K562 (cell line): ENCODE data around the gene HNRNPA2B1. TPM values are rescaled to one million over a fixed set of nuclear protein-coding genes. Genes with fewer than 3 reads are reported as not detected.

Experiments
- CREB5 ChIP-seq: fragments of 250-450 bp; sonication (Bioruptor Pico); IDR thresholded peaks from 2 replicates; pipeline ENCODE4 v1.5.0; 2020; ENCODE audit warnings: mild to moderate bottlenecking
- DMBX1 ChIP-seq: fragments of 250-450 bp; sonication (Bioruptor Pico); IDR thresholded peaks from 2 replicates; pipeline ENCODE4 v1.8.0; 2022; ENCODE audit warnings: inconsistent platforms, mild to moderate bottlenecking, moderate library complexity, borderline replicate concordance
- L3MBTL2 ChIP-seq: fragments of 450-650 bp; IDR thresholded peaks from 2 replicates; pipeline ENCODE4 v1.6.1; 2016; ENCODE audit warnings: mild to moderate bottlenecking, moderate library complexity
- MED1 ChIP-seq: sonication (generic); formaldehyde crosslinking; IDR thresholded peaks from 2 replicates; pipeline ENCODE4 v1.8.1; 2023; ENCODE audit warnings: missing genetic modification reagents, borderline replicate concordance
- TARDBP ChIP-seq: fragments of 450-650 bp; IDR thresholded peaks from 2 replicates; pipeline ENCODE4 v1.6.1; 2016
- ZBTB11 ChIP-seq, 3 experiments: fragments of 200-800 bp in 1 of 3; fragments of 250-450 bp in 1 of 3; fragments of 450-650 bp in 1 of 3; sonication (Bioruptor Pico) in 1 of 3; sonication (Bioruptor generic) in 1 of 3; formaldehyde crosslinking in 1 of 3; IDR thresholded peaks; 2 replicates each; pipeline versions ENCODE4 v1.6.1 to v1.8.0; 2016 to 2022; ENCODE audit warnings: mild to moderate bottlenecking in 2 of 3, missing genetic modification characterization in 2 of 3, missing compliant biosample characterization in 1 of 3, moderate library complexity in 1 of 3
- ZNF395 ChIP-seq: fragments of 200-800 bp; sonication (Bioruptor generic); IDR thresholded peaks from 2 replicates; pipeline ENCODE4 v1.6.1; 2017; ENCODE audit warnings: missing genetic modification characterization, missing compliant biosample characterization
- polyA plus RNA-seq, 8 experiments: library from polyadenylated mRNA; depleted of rRNA in 4 of 8; stranded (reverse) in 5 of 8; unstranded in 3 of 8; fragments of >200 nt; fragmentation: Nextera tagmentation in 2 of 8; fragmentation: Illumina TruSeq in 1 of 8; extraction: Ambion mirVana in 2 of 8; extraction: Trizol in 1 of 8; gene quantifications; 2 replicates each; pipeline versions ENCODE4 v1.2.1 to v1.2.3, GENCODE V29; 2011 to 2014; ENCODE audit warnings: inconsistent platforms in 1 of 8, missing spikeins in 1 of 8
- total RNA-seq, 7 experiments: library from RNA; depleted of rRNA in 6 of 7; stranded (reverse); fragments of >200 nt in 6 of 7; fragmentation: Illumina TruSeq in 2 of 7; extraction: Trizol in 2 of 7; gene quantifications; 2 replicates each; pipeline versions ENCODE4 v1.2.1 to v1.2.3, GENCODE V29; 2011 to 2021; ENCODE audit warnings: low replicate concordance in 1 of 7

Gene HNRNPA2B1
- total and polyA plus RNA-seq, 9 of the 15 experiments (the other 6 are each of a cell fraction or from before 2014, with no cell fraction given): 630 to 1,989 (median 865) TPM

- TF ChIP-seq DMBX1 (CRISPR knock-in tag): 0 out of 2 replicates have a peak, but pooled peaks have one; percentile 16
- TF ChIP-seq TARDBP: no peak
- 0 out of 6 replicates have a peak, but pooled peaks of 1 of the 3 experiments have one; percentile 5 for TF ChIP-seq ZBTB11 (CRISPR knock-in tag; IDR thresholded peaks at IDR 0.05)
- no peak for TF ChIP-seq CREB5 (CRISPR knock-in tag)
- peak; percentile 7; the same call in 1 of the 2 replicates for TF ChIP-seq ZNF395 (CRISPR knock-in tag)
- TF ChIP-seq MED1: no peak
- peak; percentile 46; the same call in 1 of the 2 replicates for TF ChIP-seq L3MBTL2
These were observed 36.7 kb upstream of the HNRNPA2B1 start (continued) for GRCh38 chr7:26237035-26237807.
